HCT116 (cell line): Measurements from ENCODE around the gene MYCN. TPM values are rescaled to one million over a fixed set of nuclear protein-coding genes. Genes with fewer than 3 reads are reported as not detected.
"Not testable (repeated sequence)": the region's sequence is repeated elsewhere in the genome, so short reads cannot be mapped to it uniquely, and the experiment has no call there.

ENCODE experiments used
- ATAC-seq: fragments of 200-7000 bp; cut with Tn5 transposase; 2 replicates; pipeline ENCODE4 v1.9.1; 2020; ENCODE audit warnings: mild to moderate bottlenecking, moderate library complexity
- BruUV-seq: library from RNA; stranded (reverse); fragments of 400-500 nt; replicated peaks from 2 replicates; lab custom pipeline; 2021; lab: Mats Ljungman, UMichigan
- CTCF ChIA-PET: fragments of 300-600 bp; sonication (Branson Sonifier 250); formaldehyde crosslinking; loops from one replicate; lab custom pipeline; 2021; ENCODE audit warnings: antibody characterized with exemption; lab: Charles Lee
- POLR2A ChIA-PET: fragments of 300-600, 350-600 bp; sonication (Branson Sonifier 250); formaldehyde crosslinking; loops from one replicate; lab custom pipeline; 2021; ENCODE audit warnings: antibody characterized with exemption; lab: Charles Lee
- RAD21 ChIA-PET, 2 experiments: fragments of 300-600 bp; sonication (Branson Sonifier 250); formaldehyde crosslinking; loops; one replicate each; lab custom pipeline; 2023; ENCODE audit warnings: low total read pairs in 2 of 2; ENCODE audit not compliant: uncharacterized antibody in 2 of 2, unreplicated experiment in 2 of 2, low non-redundant PET in 1 of 2; lab: Charles Lee
- DNase-seq: peaks from one replicate; pipeline ENCODE4 v3.0.0-alpha.2; 2010; ENCODE audit warnings: low read depth, low spot score
- H2AFZ ChIP-seq: fragments of 200-600 bp; shearing (Covaris generic), sonication (generic); 2 replicates; pipeline ENCODE4 v1.6.1; 2017; ENCODE audit warnings: low read depth, mixed run types, mixed read lengths, antibody characterized with exemption, low read length; ENCODE audit not compliant: poor library complexity, severe bottlenecking
- H3K27ac ChIP-seq: 2 replicates; pipeline ENCODE4 v1.5.1; 2012; ENCODE audit warnings: low read depth, low read length
- H3K27me3 ChIP-seq: fragments of 200-600 bp; sonication (generic); 2 replicates; pipeline ENCODE4 v1.6.1; 2016; ENCODE audit warnings: mixed run types, low read length, mixed read lengths; ENCODE audit not compliant: insufficient read depth
- H3K36me3 ChIP-seq, 2 experiments: fragments of 200-500 bp in 1 of 2; fragments of 200-600 bp in 1 of 2; sonication (Bioruptor generic) in 1 of 2; sonication (generic) in 1 of 2; 2 replicates each; pipeline versions ENCODE4 v1.5.1 to v1.6.1; 2014 to 2016; ENCODE audit warnings: low read length in 2 of 2, inconsistent platforms in 1 of 2, mixed read lengths in 1 of 2, mixed run types in 1 of 2; ENCODE audit not compliant: insufficient read depth in 2 of 2, control insufficient read depth in 1 of 2
- H3K4me1 ChIP-seq, 2 experiments: fragments of 200-600 bp in 1 of 2; sonication (generic) in 1 of 2; 2 replicates each; pipeline versions ENCODE4 v1.5.1 to v1.6.1; 2012 to 2017; ENCODE audit warnings: low read length in 2 of 2, inconsistent platforms in 1 of 2, mild to moderate bottlenecking in 1 of 2, mixed read lengths in 1 of 2, mixed run types in 1 of 2, moderate library complexity in 1 of 2; ENCODE audit not compliant: insufficient read depth in 2 of 2, control insufficient read depth in 1 of 2
- H3K4me2 ChIP-seq: fragments of 200-600 bp; sonication (generic); 2 replicates; pipeline ENCODE4 v1.6.1; 2017; ENCODE audit warnings: mixed run types, low read length, mixed read lengths
- H3K4me3 ChIP-seq, 2 experiments: fragments of 200-600 bp in 1 of 2; sonication (generic) in 1 of 2; replicated peaks in 1 of 2; 2 replicates each; pipeline ENCODE4 v1.5.1; 2011 to 2016; ENCODE audit warnings: low read length in 2 of 2, control low read depth in 1 of 2, low read depth in 1 of 2, mild to moderate bottlenecking in 1 of 2, mixed read lengths in 1 of 2, mixed run types in 1 of 2
- H3K79me2 ChIP-seq: fragments of 200-600 bp; sonication (generic); 2 replicates; pipeline ENCODE4 v1.6.1; 2017; ENCODE audit warnings: mild to moderate bottlenecking, mixed run types, low read length, moderate library complexity, mixed read lengths; ENCODE audit not compliant: insufficient read depth
- H3K9ac ChIP-seq: fragments of 200-600 bp; sonication (generic); 2 replicates; pipeline ENCODE4 v1.6.1; 2016; ENCODE audit warnings: low read length, mixed read lengths
- H3K9me2 ChIP-seq: fragments of 200-600 bp; sonication (generic), shearing (Covaris generic); 2 replicates; pipeline ENCODE4 v1.6.1; 2017; ENCODE audit warnings: mixed run types, mild to moderate bottlenecking, moderate library complexity; ENCODE audit not compliant: insufficient read depth
- H3K9me3 ChIP-seq, 2 experiments: fragments of 200-500 bp in 1 of 2; fragments of 200-600 bp in 1 of 2; sonication (Bioruptor generic) in 1 of 2; sonication (generic) in 1 of 2; 2 replicates each; pipeline ENCODE4 v1.6.1; 2014 to 2017; ENCODE audit warnings: low read length in 2 of 2, mixed read lengths in 2 of 2, inconsistent platforms in 1 of 2, low read depth in 1 of 2, mild to moderate bottlenecking in 1 of 2, mixed run types in 1 of 2, moderate library complexity in 1 of 2; ENCODE audit not compliant: control insufficient read depth in 1 of 2, insufficient read depth in 1 of 2
- H4K20me1 ChIP-seq: fragments of 200-600 bp; sonication (generic), shearing (Covaris generic); 2 replicates; pipeline ENCODE4 v1.6.1; 2017; ENCODE audit warnings: mixed run types, mild to moderate bottlenecking, moderate library complexity; ENCODE audit not compliant: insufficient read depth
- CEBPB ChIP-seq: IDR thresholded peaks from 2 replicates; pipeline ENCODE4 v1.6.1; 2012; ENCODE audit warnings: low read depth
- CTCF ChIP-seq, 3 experiments: fragments of 200-600 bp in 1 of 3; sonication (generic) in 1 of 3; IDR thresholded peaks in 2 of 3; conservative IDR thresholded peaks in 1 of 3; 2 replicates each; pipeline ENCODE4 v1.5.1; 2012 to 2017; ENCODE audit warnings: low read depth in 2 of 3, low read length in 2 of 3, antibody characterized with exemption in 1 of 3, borderline replicate concordance in 1 of 3, control low read depth in 1 of 3, mild to moderate bottlenecking in 1 of 3, mixed read lengths in 1 of 3, mixed run types in 1 of 3, moderate library complexity in 1 of 3; ENCODE audit not compliant: insufficient read depth in 1 of 3
- EGR1 ChIP-seq: IDR thresholded peaks from 2 replicates; pipeline ENCODE4 v1.6.1; 2012; ENCODE audit warnings: low read depth
- JUND ChIP-seq: IDR thresholded peaks from 2 replicates; pipeline ENCODE4 v1.6.1; 2012
- POLR2A ChIP-seq: IDR thresholded peaks from 2 replicates; pipeline ENCODE4 v1.7.0; 2011; ENCODE audit warnings: borderline replicate concordance; ENCODE audit not compliant: insufficient read depth, insufficient read length; ENCODE audit errors: extremely low read depth
- RAD21 ChIP-seq: IDR thresholded peaks from 2 replicates; pipeline ENCODE4 v1.6.1; 2012; ENCODE audit warnings: low read depth, mild to moderate bottlenecking
- SIN3A ChIP-seq: IDR thresholded peaks from 2 replicates; pipeline ENCODE4 v1.6.1; 2012; ENCODE audit warnings: low read depth
- SP1 ChIP-seq: IDR thresholded peaks from 2 replicates; pipeline ENCODE4 v1.6.1; 2012; ENCODE audit warnings: low read depth
- SRF ChIP-seq: IDR thresholded peaks from 2 replicates; pipeline ENCODE4 v1.6.1; 2012; ENCODE audit warnings: low read depth
- ZBTB33 ChIP-seq: IDR thresholded peaks from 2 replicates; pipeline ENCODE4 v1.6.1; 2011; ENCODE audit warnings: mild to moderate bottlenecking, low read length, moderate library complexity; ENCODE audit not compliant: insufficient replicate concordance; ENCODE audit errors: extremely low read depth
- ZFX ChIP-seq: fragments of 450-650 bp; IDR thresholded peaks from 2 replicates; pipeline ENCODE4 v1.6.1; 2017
- ZNF274 ChIP-seq: fragments of 200-500 bp; sonication (Bioruptor generic); IDR thresholded peaks from 2 replicates; pipeline ENCODE4 v1.6.1; 2014; ENCODE audit warnings: mild to moderate bottlenecking, low read depth, low read length, inconsistent platforms
- intact Hi-C: fragments of 100-400 bp; cut with micrococcal nuclease; formaldehyde crosslinking; loops from 2 replicates; pipeline ENCODE4 v1.10.0; 2022
- total RNA-seq: library from RNA; stranded (reverse); gene quantifications from one replicate; pipeline ENCODE4 v1.2.1, GENCODE V29; 2021; ENCODE audit not compliant: unreplicated experiment

Gene MYCN
- total RNA-seq, 1 experiment from 2014 or later: not detected

GRCh38 chr2:15901808-15902130, 38.6 kb upstream of the MYCN start:
- Histone ChIP-seq H2AFZ (no peak overlapping the region), H3K27me3 (no peaks in the 10 kb centered on the region), H4K20me1 (no peaks in the 10 kb centered on the region), H3K9me3 (0 out of 4 replicates have a peak, but pooled peaks cover 0 to 4% of the 10 kb centered on the region in 2 experiments), H3K27ac (no peak overlapping the region), H3K4me1 (no peaks in the 10 kb centered on the region), H3K4me2 (no peak overlapping the region), H3K36me3 (no peaks in the 10 kb centered on the region), H3K4me3 (no peak overlapping the region), H3K9ac (no peak overlapping the region), H3K79me2 (no peaks in the 10 kb centered on the region), H3K9me2 (no peaks in the 10 kb centered on the region)
- POLR2A ChIA-PET: no interaction called here
- RAD21 ChIA-PET: no interaction called here
- CTCF ChIA-PET: no interaction called here
- intact Hi-C loops: no loop called here
- DNase-seq: no peak
- ATAC-seq: no peak
- no TSS peak for BruUV-seq
- no peak for TF ChIP-seq POLR2A

GRCh38 chr2:15903910-15904309, 36.4 kb upstream of the MYCN start:
- H3K9me2 ChIP-seq, H2AFZ ChIP-seq, DNase-seq, H4K20me1 ChIP-seq, intact Hi-C loops, H3K27me3 ChIP-seq, H3K4me1 ChIP-seq, H3K9ac ChIP-seq, H3K27ac ChIP-seq, H3K79me2 ChIP-seq, CTCF ChIA-PET, RAD21 ChIA-PET, H3K9me3 ChIP-seq, POLR2A ChIA-PET, H3K36me3 ChIP-seq, ATAC-seq, H3K4me3 ChIP-seq, BruUV-seq, H3K4me2 ChIP-seq: not testable (repeated sequence)

- Histone ChIP-seq H3K4me1 (no peaks in the 10 kb centered on the region), H4K20me1 (no peaks in the 10 kb centered on the region), H3K4me2 (no peak overlapping the region), H3K9me3 (no peaks in the 10 kb centered on the region), H3K27ac (no peak overlapping the region), H2AFZ (no peak overlapping the region), H3K79me2 (no peaks in the 10 kb centered on the region), H3K9me2 (no peaks in the 10 kb centered on the region), H3K36me3 (no peaks in the 10 kb centered on the region), H3K9ac (no peak overlapping the region), H3K27me3 (no peaks in the 10 kb centered on the region), H3K4me3 (no peak overlapping the region)
- POLR2A ChIA-PET: no interaction called here
- RAD21 ChIA-PET: no interaction called here
- DNase-seq (no peak), ATAC-seq (no peak)
- no TSS peak for BruUV-seq
- CTCF ChIA-PET: no interaction called here
- intact Hi-C loops: no loop called here
- TF ChIP-seq ZFX (no peak), ZNF274 (no peak), SIN3A (no peak), JUND (no peak), RAD21 (no peak), SRF (no peak), POLR2A (no peak), EGR1 (no peak), CTCF (IDR thresholded peaks at IDR 0.05 in 2 of 3, conservative IDR thresholded peaks at IDR 0.05 in 1 of 3; ENCODE audit: borderline replicate concordance in 1 of 3, insufficient read depth in 1 of 3, low read depth in 2 of 3, low read length in 2 of 3) (no peak), ZBTB33 (no peak), CEBPB (no peak), SP1 (no peak)
Observed at GRCh38 chr2:15905267-15905645, 35.1 kb upstream of the MYCN start.
